Ectodermal cell (in vitro differentiated cells): ENCODE measurements around the gene TP53BP2.
"Not testable (repeated sequence)": the region's sequence is repeated elsewhere in the genome, so short reads cannot be mapped to it uniquely, and the experiment has no call there.

Source experiments
- H3K27ac ChIP-seq: 2 replicates; pipeline ENCODE4 v1.7.0; 2013; ENCODE audit warnings: mild to moderate bottlenecking, low read depth, low read length; ENCODE audit not compliant: insufficient read depth, poor library complexity, severe bottlenecking
- H3K27me3 ChIP-seq: 2 replicates; pipeline ENCODE4 v1.7.0; 2013; ENCODE audit warnings: mild to moderate bottlenecking, low read length; ENCODE audit not compliant: insufficient read depth, control insufficient read depth, poor library complexity, severe bottlenecking
- H3K36me3 ChIP-seq: one replicate; pipeline ENCODE4 v1.7.0; 2013; ENCODE audit warnings: low read length; ENCODE audit not compliant: control insufficient read depth, insufficient read depth
- H3K4me1 ChIP-seq: one replicate; pipeline ENCODE4 v1.7.0; 2013; ENCODE audit warnings: low read length; ENCODE audit not compliant: control insufficient read depth, insufficient read depth
- H3K4me3 ChIP-seq: 2 replicates; pipeline ENCODE4 v1.7.0; 2013; ENCODE audit warnings: low read depth, low read length, control low read depth; ENCODE audit not compliant: insufficient read depth
- H3K9me3 ChIP-seq: 2 replicates; pipeline ENCODE4 v1.7.0; 2013; ENCODE audit warnings: mild to moderate bottlenecking, low read length, moderate library complexity; ENCODE audit not compliant: control insufficient read depth
- WGBS, 2 experiments: methylation state at CpG; one replicate each; pipeline ENCODE4 v1.1.7; 2013; ENCODE audit warnings: missing lambda C conversion rate in 2 of 2; 5-methylcytosine and 5-hydroxymethylcytosine counted together

Gene TP53BP2

GRCh38 chr1:223852337-223852736, 6.6 kb upstream of the TP53BP2 start:
- H3K27ac ChIP-seq = no peak overlapping the region
- 89 to 94% methylated on average over 1 of the region's 1 CpG for WGBS, 2 experiments
- no peaks in the 10 kb centered on the region for H3K9me3 ChIP-seq
- H3K4me1 ChIP-seq = no peaks in the 10 kb centered on the region
- no peaks in the 10 kb centered on the region for H3K36me3 ChIP-seq
- no peak overlapping the region for H3K4me3 ChIP-seq
- H3K27me3 ChIP-seq = no peaks in the 10 kb centered on the region

DNA sequence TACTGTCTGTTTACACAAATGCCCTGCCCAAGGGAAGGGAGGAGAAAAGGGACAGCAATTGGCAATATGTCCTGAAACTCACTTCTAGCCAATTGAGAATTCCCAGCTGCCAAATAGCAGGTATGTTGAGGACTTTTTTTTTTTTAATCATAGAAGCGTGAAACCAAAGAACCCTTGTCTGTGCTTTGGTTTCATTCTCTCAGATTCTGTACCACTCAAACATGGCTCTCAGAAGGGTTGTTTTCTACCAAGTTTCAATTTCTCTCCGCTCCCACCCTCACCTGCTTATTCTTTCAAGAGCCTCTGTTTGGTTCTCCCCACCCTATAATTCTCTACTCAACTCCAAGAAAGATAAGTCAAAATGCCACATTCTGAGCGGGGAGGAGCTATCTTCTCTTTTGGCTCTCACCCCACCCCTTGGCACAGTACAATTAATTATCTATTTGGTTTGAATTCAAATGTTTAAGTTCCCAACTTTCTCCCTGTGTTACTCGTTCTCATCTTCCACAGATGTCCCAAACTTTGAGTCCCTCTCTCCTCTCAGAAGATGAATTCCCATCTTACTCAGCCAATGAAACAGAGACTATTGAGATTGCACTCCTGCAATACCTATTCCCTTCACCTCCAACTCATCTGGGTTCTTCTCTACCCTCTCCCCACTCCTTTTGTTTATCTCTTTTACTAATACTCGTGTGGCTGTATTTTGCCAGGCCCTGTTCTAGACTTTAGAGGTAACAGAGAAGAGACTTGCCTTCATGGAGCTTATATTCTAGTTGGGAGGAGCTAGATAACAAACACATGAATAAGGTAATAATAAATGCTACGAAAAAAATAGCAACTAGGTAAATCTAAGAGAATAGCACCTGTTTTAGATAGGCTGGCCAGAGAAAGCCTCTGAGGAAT, 3.9 kb upstream of the TP53BP2 start:
- H3K4me1 ChIP-seq = no peaks in the 10 kb centered on the region
- H3K27ac ChIP-seq = no peak overlapping the region
- H3K4me3 ChIP-seq = no peak overlapping the region
- 92 to 97% methylated on average over 5 to 6 of the region's 6 CpGs for WGBS, 2 experiments
- no peaks in the 10 kb centered on the region for H3K9me3 ChIP-seq
- no peaks in the 10 kb centered on the region for H3K27me3 ChIP-seq
- no peaks in the 10 kb centered on the region for H3K36me3 ChIP-seq

- no peak overlapping the region for H3K27ac ChIP-seq
- no peaks in the 10 kb centered on the region for H3K27me3 ChIP-seq
- H3K4me3 ChIP-seq = no peak overlapping the region
- no peaks in the 10 kb centered on the region for H3K4me1 ChIP-seq
- 94 to 99% methylated on average over 2 of the region's 2 CpGs for WGBS, 2 experiments
- H3K9me3 ChIP-seq = no peaks in the 10 kb centered on the region
- no peaks in the 10 kb centered on the region for H3K36me3 ChIP-seq
Measured at GRCh38 chr1:223848536-223848935, 2.8 kb upstream of the TP53BP2 start.

DNA sequence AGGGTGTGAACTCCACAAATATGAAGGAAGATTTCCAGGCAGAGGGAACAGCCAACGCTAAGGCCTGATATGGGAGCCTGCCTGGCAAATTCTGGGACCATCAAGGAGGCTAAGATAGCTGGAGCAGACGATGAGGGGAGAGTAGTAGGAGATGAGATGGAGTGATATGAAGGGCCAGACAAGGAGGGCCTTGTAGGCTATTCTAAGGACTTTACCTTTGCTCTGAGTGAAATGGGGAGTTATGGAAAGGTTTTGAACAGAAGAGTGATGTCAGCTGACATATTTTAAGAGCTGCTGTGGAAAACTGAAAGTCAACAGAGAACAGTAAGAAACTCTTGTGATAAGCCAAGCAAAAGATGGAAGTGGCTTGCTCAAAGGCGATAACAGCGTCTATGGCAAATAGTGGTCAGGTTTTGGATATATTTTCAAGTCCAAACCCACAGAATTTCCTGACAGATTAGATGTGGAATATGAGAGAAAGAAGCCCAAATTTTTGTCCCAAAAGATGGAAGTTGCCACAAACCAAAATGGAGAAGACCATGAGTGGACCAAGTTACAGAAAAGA, 2.1 kb upstream of the TP53BP2 start:
- Histone ChIP-seq H3K4me3 (no peak overlapping the region), H3K36me3 (no peaks in the 10 kb centered on the region), H3K27ac (no peak overlapping the region), H3K9me3 (no peaks in the 10 kb centered on the region), H3K4me1 (no peaks in the 10 kb centered on the region), H3K27me3 (no peaks in the 10 kb centered on the region)
- 95 to 97% methylated on average over 4 of the region's 4 CpGs for WGBS, 2 experiments

- Histone ChIP-seq H3K27ac (peak overlapping the region; percentile 94), H3K9me3 (no peaks in the 10 kb centered on the region), H3K4me1 (no peaks in the 10 kb centered on the region), H3K36me3 (no peaks in the 10 kb centered on the region), H3K4me3 (peak overlapping the region; percentile 89), H3K27me3 (no peaks in the 10 kb centered on the region)
- 0% methylated on average over 69 of the region's 69 CpGs for WGBS, 2 experiments
Measured at GRCh38 chr1:223845037-223845809, 524 bp downstream of the TP53BP2 start.

DNA sequence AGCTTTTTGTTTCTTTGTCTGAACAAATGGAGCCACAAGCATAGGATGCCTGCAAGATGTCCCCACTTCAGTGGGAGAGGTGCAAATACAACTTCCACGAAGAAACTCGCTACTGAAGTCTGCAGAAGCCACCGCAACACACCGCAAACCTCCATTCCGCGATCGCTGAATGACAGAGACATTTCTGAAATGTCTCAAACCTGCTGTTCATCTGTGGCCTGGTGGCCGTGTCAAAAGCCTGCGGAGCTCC, 1.0 kb downstream of the TP53BP2 start:
- no peaks in the 10 kb centered on the region for H3K27me3 ChIP-seq
- H3K27ac ChIP-seq = peak overlapping the region; percentile 94
- no peaks in the 10 kb centered on the region for H3K36me3 ChIP-seq
- no peaks in the 10 kb centered on the region for H3K9me3 ChIP-seq
- H3K4me3 ChIP-seq = peak overlapping the region; percentile 89
- WGBS, 2 experiments = 0 to 1% methylated on average over 9 of the region's 9 CpGs
- no peaks in the 10 kb centered on the region for H3K4me1 ChIP-seq

DNA sequence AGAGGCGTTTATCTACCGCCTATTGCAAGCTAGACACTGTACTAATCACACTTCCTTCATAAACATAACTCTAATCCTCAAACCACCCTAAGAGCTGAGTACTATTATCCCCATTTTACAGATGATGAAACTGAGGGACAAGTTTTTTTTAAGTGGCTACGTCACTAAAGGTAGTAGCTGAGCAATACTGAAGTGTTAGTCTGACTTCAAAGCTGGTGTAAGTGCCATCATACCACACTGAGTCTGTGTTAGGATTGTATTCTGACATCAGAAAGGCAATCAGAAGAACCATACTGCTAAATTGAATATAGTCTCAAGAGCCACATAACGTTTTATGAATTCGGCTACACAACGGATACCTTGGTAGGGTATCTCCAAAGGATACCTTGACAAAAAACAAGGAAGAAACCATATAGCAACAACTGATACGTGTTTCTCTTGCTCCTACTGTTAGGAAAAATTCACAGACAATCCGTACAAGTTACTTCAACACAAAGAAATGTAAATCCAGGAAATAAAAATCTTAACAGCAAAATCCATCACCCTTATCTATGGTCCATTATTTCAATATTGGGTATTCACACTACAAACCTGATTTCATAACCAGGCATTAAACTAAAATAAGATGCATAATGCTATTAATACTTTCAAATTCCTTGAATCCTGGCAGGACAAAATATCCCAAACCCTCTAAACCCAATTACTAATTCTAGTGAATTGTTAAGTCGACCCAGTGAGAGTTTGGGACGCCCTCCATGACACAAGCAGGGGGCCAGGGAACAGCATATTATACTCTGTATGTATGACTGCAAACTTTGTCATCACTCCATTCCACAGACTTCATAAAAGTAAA, 1.6 kb downstream of the TP53BP2 start:
- Histone ChIP-seq H3K27me3 (no peaks in the 10 kb centered on the region), H3K27ac (peak overlapping the region; percentile 94), H3K36me3 (no peaks in the 10 kb centered on the region), H3K9me3 (no peaks in the 10 kb centered on the region), H3K4me1 (peaks cover under 1% of the 10 kb centered on the region), H3K4me3 (peak overlapping the region; percentile 89)
- WGBS, 2 experiments = 65 to 66% methylated on average over 10 of the region's 10 CpGs

GRCh38 chr1:223842784-223843183, 3.0 kb downstream of the TP53BP2 start:
- WGBS, 2 experiments = 98 to 100% methylated on average over 2 of the region's 2 CpGs
- H3K36me3 ChIP-seq = no peaks in the 10 kb centered on the region
- H3K4me1 ChIP-seq = peaks cover 13% of the 10 kb centered on the region
- no peaks in the 10 kb centered on the region for H3K27me3 ChIP-seq
- no peak overlapping the region for H3K27ac ChIP-seq
- no peaks in the 10 kb centered on the region for H3K9me3 ChIP-seq
- no peak overlapping the region for H3K4me3 ChIP-seq

DNA sequence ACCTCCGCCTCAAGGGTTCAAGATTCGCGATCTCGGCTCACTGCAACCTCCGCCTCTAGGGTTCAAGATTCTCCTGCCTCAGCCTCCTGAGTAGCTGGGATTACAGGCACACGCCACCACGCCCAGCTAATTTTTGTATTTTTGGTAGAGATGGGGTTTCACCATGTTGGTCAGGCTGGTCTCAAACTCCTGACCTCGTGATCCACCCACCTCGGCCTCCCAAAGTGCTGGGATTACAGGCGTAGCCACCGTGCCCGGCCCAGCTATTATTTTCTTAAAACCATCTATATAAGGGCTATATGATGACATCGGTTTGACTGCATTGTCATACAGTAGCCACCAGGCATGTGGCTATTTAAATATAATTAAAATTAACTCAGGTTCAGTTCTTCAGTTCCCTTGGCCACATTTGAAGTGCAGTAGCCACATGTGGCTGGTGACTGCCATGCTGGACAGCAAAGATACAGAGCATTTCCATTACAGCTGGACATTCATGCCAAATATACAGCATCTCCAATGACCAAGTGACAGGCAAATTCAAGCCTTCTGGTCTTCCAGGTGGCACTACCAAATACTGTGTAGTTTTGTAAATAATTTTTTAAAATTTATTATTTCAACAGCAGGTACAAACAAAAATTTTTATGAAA, 3.6 kb downstream of the TP53BP2 start:
- whole genome bisulfite sequencing, 2 experiments = 88 to 98% methylated on average over 13 of the region's 13 CpGs
- H3K27ac ChIP-seq = not testable (repeated sequence)
- peaks cover 20% of the 10 kb centered on the region for H3K4me1 ChIP-seq

More for the DNA sequence above, 3.6 kb downstream of the TP53BP2 start:
- H3K27me3 ChIP-seq, H3K9me3 ChIP-seq, H3K4me3 ChIP-seq, H3K36me3 ChIP-seq: not testable (repeated sequence)
